Effector CD4-positive, alpha-beta T cell (primary cell): ENCODE measurements around the gene SPON1.

ENCODE experiments used
- DNase-seq: peaks from one replicate; pipeline ENCODE4 v3.0.0-alpha.2; 2020

SPON1 gene

GRCh38 chr11:13944911-13945425 is 17.6 kb upstream of the SPON1 start:
- DNase-seq: no peak

GRCh38 chr11:13947379-13947778 is 15.1 kb upstream of the SPON1 start:
- no peak for DNase-seq

- DNase-seq: no peak
Measured at GRCh38 chr11:13949876-13950275, 12.6 kb upstream of the SPON1 start.

- no peak for DNase-seq
Measured at GRCh38 chr11:13952221-13952620, 10.3 kb upstream of the SPON1 start.

GRCh38 chr11:13952668-13953067 is 9.9 kb upstream of the SPON1 start:
- DNase-seq: no peak

- no peak for DNase-seq
Measured at GRCh38 chr11:13954591-13954990, 7.9 kb upstream of the SPON1 start.

GRCh38 chr11:13955971-13956421 is 6.5 kb upstream of the SPON1 start:
- DNase-seq: peak; percentile 50

- DNase-seq: no peak
Measured at GRCh38 chr11:13956988-13957387, 5.5 kb upstream of the SPON1 start.

- no peak for DNase-seq
Measured at GRCh38 chr11:13958641-13959400, 3.7 kb upstream of the SPON1 start.

GRCh38 chr11:13962198-13962561 is 343 bp upstream of the SPON1 start:
- DNase-seq: no peak

GRCh38 chr11:13963169-13963948 is 836 bp downstream of the SPON1 start:
- no peak for DNase-seq

GRCh38 chr11:13963949-13964770 is 1.6 kb downstream of the SPON1 start:
- no peak for DNase-seq

- no peak for DNase-seq
Measured at GRCh38 chr11:13964771-13965074, 2.2 kb downstream of the SPON1 start.

- no peak for DNase-seq
Measured at GRCh38 chr11:13965337-13965736, 2.8 kb downstream of the SPON1 start.

GRCh38 chr11:13966013-13966412 is 3.5 kb downstream of the SPON1 start:
- DNase-seq: no peak

- no peak for DNase-seq
Measured at GRCh38 chr11:13966486-13966885, 4.0 kb downstream of the SPON1 start.

GRCh38 chr11:13970986-13971385 is 8.5 kb downstream of the SPON1 start:
- DNase-seq: no peak

GRCh38 chr11:13972043-13972910 is 9.8 kb downstream of the SPON1 start:
- DNase-seq: no peak

- no peak for DNase-seq
Measured at GRCh38 chr11:13972944-13973343, 10.4 kb downstream of the SPON1 start.

- no peak for DNase-seq
Measured at GRCh38 chr11:13974631-13975030, 12.1 kb downstream of the SPON1 start.

GRCh38 chr11:13983081-13983751 is 20.7 kb downstream of the SPON1 start:
- no peak for DNase-seq
